Activated T-cell treated with anti-CD3 and anti-CD28 coated beads, Interleukin-2, amount 50 U/mL, for 48 hours (primary cell): Measurements from ENCODE around the gene KBTBD7.
"Not testable (repeated sequence)": the region's sequence is repeated elsewhere in the genome, so short reads cannot be mapped to it uniquely, and the experiment has no call there.

ENCODE experiments used
- DNase-seq, 2 experiments: peaks; one replicate each; pipeline ENCODE4 v3.0.0-alpha.2; 2020

The KBTBD7 gene

DNA sequence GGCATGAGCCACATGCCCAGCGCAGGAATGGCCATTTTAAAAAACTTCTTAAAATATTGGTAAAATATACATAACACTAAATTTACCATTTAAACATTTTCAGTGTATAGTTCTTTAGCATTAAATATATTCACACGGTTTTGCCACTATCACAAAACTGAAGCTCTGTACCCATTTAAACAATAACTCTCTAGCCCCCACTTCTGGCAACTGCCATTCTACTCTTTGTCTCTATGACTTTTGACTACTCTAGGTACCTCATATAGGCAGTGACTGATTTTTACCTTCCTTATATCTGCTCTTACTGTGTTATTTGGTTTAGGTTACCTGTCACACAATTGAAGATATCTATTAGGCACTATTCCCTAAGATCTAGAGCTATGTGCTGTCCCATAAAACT is 2.3 kb upstream of the KBTBD7 start:
- no peak for DNase-seq

DNA sequence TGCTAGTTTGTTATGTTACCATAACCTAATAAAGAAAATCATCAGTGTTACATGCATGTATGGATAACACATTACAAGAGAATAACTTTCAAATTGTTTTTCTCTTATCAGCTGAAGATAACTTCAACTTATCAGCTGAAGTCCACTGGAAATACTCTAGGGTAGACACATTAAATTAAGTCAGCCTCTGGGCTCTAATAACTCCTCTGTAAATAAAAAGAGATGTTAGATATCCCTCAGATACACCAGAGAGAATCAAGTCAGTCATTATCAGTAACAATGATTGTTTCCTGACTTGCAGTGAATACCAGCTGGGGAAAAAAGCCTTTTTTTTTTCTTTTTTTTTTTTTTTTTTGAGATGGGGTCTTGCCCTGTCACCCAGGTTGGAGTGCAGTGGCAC is 1.6 kb upstream of the KBTBD7 start:
- DNase-seq: no peak

DNA sequence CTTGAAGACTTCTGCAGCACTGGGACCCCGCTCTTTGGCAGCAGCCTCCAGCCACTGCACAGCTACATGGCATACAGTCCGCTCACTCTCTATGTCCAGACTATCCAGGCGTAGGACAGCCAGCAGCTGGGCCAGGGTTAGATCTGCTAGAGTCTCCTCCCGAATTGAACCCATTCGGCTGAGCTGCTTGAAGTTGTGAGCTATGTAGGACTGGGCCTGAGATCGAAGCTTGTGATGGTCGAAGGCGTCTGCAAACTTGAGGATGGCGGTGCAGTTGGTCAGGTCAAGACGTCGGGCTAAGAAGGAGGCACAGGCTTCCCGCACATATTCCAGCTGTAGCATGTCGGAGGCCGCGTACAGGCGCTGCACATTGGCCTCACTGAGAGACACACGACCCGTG is 900 bp downstream of the KBTBD7 start:
- DNase-seq: no peak

DNA sequence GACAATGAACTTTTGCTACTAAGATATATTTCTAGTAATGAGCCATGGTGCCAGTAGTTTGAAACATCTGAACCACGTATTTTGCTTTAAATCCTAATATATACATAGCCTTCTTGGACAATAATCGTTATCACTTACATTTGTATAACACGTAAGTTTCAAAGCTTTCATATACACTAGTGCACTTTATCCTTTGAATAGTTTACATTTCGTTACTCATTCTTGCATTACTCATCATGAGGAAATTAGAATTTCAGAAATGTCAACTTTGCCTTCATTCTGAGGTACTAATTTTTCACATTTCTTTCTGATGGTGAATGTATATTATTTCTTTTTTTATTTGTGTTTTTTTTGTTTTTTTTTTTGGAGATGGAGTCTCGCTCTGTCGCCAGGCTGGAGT is 5.8 kb downstream of the KBTBD7 start:
- no peak for DNase-seq

DNA sequence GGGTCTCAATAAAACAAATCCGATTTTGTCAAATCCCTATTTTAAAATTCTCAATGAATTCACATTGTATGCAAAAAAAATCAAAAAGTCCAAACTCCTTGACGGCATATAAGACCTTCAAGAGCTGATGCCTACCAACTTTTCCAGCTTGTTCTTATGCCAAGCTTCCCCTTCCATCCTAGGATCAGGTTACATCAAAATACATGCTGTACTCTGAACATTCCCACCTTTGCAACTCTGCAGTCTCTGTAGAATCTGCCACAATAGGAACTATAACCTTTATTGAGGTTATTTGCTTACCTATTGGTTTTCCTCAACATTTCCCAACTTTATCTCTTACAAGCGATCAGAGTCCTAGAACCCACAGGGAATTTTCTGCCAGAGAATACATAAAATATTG is 7.9 kb downstream of the KBTBD7 start:
- no peak for DNase-seq

DNA sequence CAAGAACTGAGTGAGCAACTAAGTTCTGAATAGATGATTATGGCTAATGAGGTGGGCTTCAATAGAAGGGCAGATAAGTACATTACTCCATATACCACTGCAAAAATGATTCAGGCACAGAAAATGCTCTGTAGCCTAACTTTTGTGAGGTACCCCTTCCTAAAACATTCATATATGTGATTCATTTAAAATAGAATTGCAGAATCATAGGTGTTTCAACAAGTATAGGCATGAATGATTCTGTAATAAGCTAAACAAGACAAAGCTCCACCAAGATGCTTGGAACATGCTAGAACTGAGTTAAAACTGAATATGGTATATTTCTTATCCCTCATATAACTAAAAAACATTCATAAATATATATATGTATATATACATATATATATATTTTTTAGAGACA is 12.1 kb downstream of the KBTBD7 start:
- no peak for DNase-seq

DNA sequence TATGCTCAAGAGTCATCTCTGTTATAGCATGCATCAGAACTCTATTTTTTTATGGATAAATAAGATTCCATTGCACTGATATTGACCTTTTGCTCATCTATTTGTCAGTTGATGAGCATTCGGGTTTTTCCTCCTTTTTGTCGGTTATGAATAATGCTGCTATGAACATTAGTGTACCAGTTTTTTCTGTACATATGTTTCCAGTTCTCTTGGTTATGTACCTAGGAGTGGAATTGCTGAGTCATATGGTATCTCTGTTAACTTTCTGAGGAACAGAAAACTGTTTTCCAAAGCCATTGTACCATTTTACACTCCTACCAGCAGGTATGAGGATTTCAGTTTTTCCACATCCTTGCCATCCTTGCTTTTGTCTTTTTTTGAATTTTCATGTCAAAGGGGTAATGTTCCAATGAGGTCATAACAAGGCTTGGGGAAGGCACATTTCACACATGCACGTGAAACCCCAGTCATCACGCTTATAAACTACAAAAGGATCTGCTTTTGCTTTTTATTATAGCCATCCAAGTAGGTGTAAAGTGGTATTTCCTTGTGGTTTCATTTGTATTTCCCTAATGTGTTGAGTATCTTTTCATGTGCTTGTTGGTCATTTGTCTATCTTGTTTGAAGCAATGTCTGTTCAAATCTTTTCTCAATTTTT is 14.6 kb downstream of the KBTBD7 start:
- DNase-seq: no peak

DNA sequence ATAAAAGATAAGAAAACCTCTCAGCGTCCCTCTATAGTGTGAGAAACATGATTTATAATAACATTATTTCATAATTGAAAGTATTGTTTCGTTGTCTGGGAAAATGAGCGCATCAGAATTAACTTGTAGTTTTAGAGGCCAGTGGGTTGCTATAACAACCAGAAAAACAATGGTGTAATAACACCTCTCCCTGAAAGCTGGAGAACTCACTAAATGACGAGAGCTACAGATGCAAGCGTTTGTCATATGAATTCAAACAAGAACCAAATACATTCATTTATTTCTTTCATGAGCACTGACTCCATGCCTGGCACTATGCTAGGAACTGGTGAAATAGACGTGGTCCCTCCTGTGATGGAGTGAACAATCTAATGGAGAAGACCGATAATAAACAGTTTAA is 16.3 kb downstream of the KBTBD7 start:
- DNase-seq: no peak

DNA sequence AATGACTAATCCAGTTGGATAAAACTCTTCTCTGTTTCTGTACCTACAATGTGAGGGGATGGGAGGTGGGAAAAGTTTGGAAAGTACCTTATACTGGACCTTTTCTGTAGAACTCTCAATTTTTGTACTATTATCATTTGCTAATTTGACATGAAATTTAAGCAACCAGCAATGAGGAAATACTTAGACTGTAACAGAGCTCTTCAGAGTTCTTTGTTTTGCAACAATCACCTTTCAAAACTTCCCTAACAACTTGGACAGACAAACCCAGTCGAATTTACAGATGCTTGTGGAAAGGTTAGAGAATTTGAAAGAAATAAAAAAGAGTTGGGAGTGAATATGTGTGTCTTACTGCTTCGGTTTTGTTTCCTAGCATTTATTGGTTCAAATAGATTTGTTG is 16.8 kb downstream of the KBTBD7 start:
- no peak for DNase-seq

DNA sequence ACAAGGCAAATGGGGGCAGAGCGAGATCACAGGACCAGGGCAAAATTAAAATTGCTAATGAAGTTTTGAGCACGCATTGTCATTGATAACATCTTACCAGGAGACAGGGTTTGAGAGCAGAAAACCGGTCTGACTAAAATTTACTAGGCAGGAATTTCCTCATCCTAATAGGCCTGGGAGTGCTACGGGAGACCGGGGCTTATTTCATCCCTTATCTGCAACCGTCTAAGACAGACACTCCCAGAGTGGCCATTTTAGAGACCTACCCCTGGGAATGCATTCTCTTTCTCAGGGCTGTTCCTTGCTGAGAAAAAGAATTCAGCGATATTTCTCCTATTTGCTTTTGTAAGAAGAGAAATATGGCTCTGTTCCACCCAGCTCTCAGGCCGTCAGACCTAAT is 18.8 kb downstream of the KBTBD7 start:
- DNase-seq: not testable (repeated sequence)

DNA sequence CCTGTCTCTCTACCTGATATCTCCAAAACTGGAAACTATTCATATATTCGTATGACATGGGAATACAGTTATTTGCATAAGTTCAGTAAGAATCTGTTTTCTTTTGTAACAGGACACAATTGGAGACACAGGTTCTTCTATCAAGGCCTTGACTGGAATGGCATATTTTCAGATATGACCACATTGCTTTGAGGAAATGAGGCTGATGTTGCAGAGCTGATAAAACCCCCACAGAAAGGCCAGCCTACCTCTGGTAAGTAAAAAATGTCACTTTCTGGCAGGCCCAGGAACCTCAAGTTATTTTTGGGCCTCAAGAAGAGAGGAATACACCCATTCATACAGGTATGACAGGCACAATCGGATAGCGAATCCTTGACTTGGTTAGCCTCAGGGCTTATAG is 32.2 kb downstream of the KBTBD7 start:
- DNase-seq: no peak

DNA sequence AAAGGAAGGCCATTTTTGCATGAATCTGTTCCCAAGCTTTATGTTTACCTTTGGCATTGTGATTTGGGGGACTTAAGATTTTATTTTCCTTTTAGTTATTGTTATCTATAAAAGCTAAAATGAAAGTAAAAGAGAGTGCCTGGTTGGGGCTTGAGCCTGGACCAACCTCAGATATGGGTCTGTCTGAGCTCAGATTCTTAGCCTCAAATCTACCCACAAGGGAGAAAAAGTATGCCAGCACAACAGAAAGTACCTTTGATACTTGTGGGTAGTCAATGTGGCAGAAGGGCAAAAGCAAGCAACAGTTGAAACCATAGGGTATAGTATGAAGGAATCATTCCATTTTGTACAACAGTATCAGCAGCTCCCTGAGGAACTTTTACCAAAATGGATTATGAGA is 35.2 kb downstream of the KBTBD7 start:
- no peak for DNase-seq

DNA sequence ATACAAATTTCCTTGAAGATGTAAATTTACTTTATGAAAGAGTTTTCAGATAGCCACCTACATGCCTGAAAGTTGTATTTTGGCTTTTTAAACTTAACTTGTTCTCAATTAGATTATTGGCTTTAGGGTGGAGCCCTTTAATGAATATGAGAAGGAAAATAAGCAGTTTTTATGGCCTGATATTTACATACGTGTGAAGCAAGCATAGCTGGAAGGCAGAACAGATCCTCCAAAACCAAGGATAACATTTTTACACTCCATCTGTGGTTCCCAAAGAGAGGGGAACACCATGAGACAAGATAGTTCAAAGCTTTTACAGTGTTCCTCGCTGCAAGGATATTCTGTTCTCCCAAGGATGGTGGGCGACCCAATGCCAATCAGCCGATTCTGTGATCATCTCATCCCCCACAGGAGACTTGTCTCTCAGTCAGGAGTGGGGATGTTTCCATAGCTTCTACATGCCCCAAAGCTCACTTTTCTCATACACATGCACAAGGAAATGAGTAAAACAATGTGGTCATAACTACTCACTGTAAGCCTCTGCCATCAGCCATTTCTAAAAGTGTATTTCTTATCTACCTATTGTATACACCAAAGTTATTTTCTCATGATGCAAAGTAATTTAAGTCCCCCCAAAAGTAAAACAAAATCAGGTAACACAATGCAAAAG is 37.2 kb downstream of the KBTBD7 start:
- DNase-seq: no peak

DNA sequence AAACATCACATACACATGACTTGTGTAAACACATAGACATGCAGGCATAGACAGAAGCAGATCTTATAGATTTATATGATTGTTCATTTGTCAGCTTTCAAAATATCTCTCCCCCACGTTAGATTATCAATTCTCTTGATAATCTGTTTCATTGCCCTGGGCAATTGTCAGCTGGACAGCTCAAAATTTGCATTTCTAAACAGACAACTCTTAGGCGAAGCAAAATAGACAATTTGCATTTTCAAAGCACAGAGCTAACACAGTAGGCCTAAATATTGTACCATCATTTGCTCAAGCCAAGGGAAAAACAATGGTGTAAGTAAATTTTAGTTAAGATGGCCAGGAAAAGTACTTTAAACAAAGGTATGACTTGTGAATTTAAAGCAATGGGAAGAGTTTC is 37.7 kb downstream of the KBTBD7 start:
- no peak for DNase-seq

DNA sequence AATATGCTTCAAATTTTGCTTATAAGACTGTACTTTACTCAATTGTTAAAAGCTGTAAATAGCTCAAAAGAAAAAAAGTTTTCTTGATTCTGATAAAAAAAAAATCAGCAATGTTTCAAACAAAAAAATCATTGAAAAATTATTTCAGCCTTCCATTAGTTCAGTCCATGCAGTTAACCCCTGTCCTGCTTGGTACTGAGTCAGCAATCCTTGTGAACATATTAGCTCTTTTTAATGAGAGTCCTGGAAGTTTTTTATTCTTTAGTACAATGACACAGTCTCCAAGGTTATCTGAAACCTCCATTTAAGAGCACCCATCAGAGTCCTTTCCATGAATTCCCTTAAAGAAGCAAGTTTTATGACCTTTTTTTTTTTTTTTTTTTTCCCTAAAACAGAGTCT is 40.3 kb downstream of the KBTBD7 start:
- no peak for DNase-seq

DNA sequence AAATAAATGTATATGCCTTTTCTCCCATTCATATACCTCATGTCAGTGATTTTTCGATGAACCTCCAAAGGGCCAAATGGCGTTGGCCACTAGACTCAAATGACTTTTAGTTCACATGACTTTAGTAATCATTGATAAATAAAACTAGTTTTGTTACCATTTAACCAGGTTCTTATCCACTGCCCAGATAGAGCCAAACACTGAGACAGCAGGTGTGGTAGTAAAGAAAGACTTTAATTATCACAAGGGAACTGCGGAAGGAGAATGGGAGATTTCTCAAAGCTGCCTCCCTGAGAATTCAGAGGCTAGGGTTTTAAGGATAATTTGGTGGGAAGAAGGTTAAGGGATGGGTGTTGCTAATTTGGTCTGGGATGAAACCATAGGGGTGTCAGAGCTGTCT is 42.4 kb downstream of the KBTBD7 start:
- DNase-seq: no peak

DNA sequence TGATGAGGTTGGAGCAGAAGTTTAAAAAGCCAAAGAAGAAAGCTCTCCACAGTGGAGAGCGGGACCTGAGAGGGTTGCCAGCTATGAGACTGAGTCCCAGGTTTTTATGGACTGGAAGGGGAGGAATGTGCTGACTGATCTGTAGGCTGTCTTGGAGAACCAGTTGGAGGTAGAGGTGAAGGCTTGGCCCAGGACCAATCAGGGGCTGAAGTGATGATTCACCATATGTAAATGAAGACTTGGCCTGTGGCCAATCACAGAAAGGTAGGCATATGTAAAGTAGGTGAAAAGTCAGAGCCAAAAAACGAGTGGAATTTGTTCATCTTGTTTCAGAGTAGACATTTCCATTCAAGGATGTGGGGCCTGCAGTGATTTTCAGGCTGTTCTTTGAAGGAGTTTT is 44.3 kb downstream of the KBTBD7 start:
- DNase-seq: no peak

DNA sequence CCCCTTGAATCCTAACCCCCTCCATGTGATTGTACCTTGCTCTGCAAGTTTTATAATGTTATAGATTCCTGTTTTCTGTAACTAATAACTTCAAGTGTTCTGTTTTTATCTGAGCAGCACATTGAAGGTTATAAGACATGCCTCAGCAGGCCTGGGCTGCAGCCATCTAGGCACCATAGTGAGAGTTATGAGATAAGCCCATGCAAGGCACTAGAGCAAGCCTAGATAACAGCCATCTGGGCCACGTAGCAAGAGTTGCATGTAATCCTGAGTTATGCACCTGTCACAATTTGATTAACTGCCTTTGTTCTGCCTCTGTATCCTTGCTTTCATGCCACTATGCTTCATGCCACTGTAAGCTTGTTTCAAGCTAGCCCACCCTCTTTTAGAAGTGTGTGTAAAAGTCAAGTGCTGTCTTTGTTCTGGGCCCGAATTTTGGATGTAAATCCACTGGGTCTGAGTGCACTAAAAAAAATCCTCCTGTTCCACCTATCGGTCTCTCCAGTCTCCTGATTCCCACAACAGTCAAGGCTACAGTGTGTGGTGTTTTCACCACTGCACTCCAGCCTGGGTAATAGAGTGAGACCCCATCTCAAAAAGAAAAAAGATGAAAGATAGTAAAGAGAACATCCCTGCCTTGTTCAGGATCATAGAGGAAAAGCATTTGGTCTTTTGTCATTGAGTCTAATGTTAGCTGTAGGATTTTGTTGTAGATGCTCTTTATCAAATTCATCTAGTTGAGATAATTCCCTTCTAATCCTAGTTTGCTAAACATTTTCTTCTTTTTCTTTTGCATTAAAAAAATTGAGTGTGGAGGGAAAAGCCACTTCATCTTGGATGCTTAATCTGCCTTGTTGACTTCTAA is 45.7 kb downstream of the KBTBD7 start:
- DNase-seq: no peak

DNA sequence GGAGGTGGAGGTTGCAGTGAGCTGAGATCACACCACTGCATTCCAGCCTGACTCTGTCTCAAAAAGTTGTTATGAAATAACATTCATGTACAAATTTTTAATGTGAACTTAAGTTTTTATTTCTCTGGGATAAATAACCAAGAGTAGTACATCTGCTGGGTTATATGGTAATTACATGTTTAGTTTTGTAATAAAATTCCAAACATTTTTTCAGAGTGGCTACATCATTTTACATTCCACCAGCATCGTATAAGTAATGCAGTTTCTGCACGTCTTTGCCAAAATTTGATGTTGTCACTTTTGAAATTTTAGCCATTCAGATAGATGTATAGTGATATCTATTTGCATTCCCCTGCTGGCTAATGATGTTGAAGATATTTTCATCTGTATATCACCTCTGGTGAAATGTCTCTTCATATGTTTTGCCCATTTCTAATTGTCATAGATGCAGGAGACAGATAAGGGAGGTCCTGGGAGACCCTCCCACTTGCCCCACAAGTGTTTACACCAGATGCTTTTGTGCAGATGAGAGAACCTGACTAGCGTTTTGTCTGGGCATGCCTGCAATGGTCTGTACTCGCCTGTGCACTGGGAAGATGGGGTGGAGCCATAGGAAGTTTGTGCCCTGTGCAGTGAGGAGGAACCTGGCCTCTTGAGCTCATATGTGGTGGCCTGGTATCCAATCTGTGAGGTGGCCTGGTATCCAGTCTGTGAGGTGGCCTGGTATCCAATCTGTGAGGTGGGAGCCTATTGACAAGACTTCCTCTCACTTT is 49.0 kb downstream of the KBTBD7 start:
- no peak for DNase-seq

DNA sequence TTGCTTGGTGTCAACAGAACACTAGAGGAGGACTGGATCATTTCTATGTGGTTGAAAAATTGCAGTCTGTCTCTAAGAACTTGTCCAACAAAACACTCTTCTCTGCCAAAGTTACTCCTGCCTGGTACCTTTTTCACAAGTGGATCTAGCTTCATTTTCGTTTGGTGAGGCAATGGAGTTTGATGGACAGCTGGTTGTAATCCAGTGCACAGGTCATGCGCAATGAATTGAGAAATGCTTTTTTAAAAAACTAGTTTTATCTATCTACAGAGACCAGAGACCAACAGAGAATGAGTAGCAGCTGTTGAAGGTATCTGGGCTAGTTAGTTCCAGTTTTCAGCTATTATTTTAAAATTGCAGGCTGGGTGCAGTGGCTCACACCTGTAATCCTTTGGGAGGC is 49.8 kb downstream of the KBTBD7 start:
- DNase-seq: no peak
